H54 (cell line): ENCODE data around the gene NCAPD2.
"Not testable (repeated sequence)": the region's sequence is repeated elsewhere in the genome, so short reads cannot be mapped to it uniquely, and the experiment has no call there.

ENCODE experiments used
- DNase-seq: peaks from one replicate; pipeline ENCODE4 v3.0.0; 2011; ENCODE audit warnings: low spot score, mixed read lengths; ENCODE audit not compliant: insufficient read length
- FAIRE-seq: peaks from 3 replicates; lab custom pipeline; 2011; peaks lifted over from hg19 to GRCh38; lab: Jason Lieb, UNC
- POLR2A ChIP-seq: IDR thresholded peaks from 2 replicates; pipeline ENCODE4 v1.6.1; 2011; ENCODE audit warnings: low read depth, mild to moderate bottlenecking, low read length

The NCAPD2 gene

GRCh38 chr12:6470375-6471163 lies 23.3 kb upstream of the NCAPD2 start, which contains the start of gene VAMP1:
VAMP1 (minus strand) TSS chr12:6470677; CDS start chr12:6470531, 146 bp downstream.
- DNase-seq (peak; percentile 90), FAIRE-seq (peak; percentile 79)

GRCh38 chr12:6471989-6472360 lies 21.9 kb upstream of the NCAPD2 start:
- TF ChIP-seq POLR2A = no peak
- FAIRE-seq = no peak
- no peak for DNase-seq

More at GRCh38 chr12:6470375-6471163, 23.3 kb upstream of the NCAPD2 start, which contains the start of gene VAMP1:
- peak; percentile 100 for TF ChIP-seq POLR2A

- no peak for FAIRE-seq
- DNase-seq = no peak
- no peak for TF ChIP-seq POLR2A
These were observed 21.4 kb upstream of the NCAPD2 start for GRCh38 chr12:6472491-6472890.

- FAIRE-seq, DNase-seq: not testable (repeated sequence)
These were observed 18.5 kb upstream of the NCAPD2 start for GRCh38 chr12:6475233-6475975.

- TF ChIP-seq POLR2A = no peak
- no peak for FAIRE-seq
- DNase-seq = no peak
These were observed 17.4 kb upstream of the NCAPD2 start for GRCh38 chr12:6476489-6476888.

- not testable (repeated sequence) for DNase-seq, FAIRE-seq
These were observed 16.1 kb upstream of the NCAPD2 start for GRCh38 chr12:6477601-6478377.

- TF ChIP-seq POLR2A = no peak
- FAIRE-seq (no peak), DNase-seq (no peak)
These were observed 15.5 kb upstream of the NCAPD2 start for GRCh38 chr12:6478416-6478815.

GRCh38 chr12:6488240-6488639 lies 5.7 kb upstream of the NCAPD2 start:
- no peak for TF ChIP-seq POLR2A
- no peak for FAIRE-seq

GRCh38 chr12:6489449-6489848 lies 4.5 kb upstream of the NCAPD2 start:
- no peak for DNase-seq
- no peak for TF ChIP-seq POLR2A
- no peak for FAIRE-seq

More at GRCh38 chr12:6488240-6488639, 5.7 kb upstream of the NCAPD2 start:
- DNase-seq = no peak

GRCh38 chr12:6490673-6491072 lies 3.2 kb upstream of the NCAPD2 start:
- not testable (repeated sequence) for FAIRE-seq, DNase-seq

- FAIRE-seq (no peak), DNase-seq (peak; percentile 83)
- TF ChIP-seq POLR2A = peak; percentile 87
These were observed 935 bp upstream of the NCAPD2 start, which contains the start of gene MRPL51 for GRCh38 chr12:6492838-6493496. MRPL51 (minus strand) TSS chr12:6493262; CDS start chr12:6493136, 126 bp downstream.

GRCh38 chr12:6494258-6494743 lies 399 bp downstream of the NCAPD2 start:
- FAIRE-seq (no peak), DNase-seq (no peak)
- TF ChIP-seq POLR2A = no peak

- no peak for DNase-seq
- TF ChIP-seq POLR2A = no peak
These were observed 1.1 kb downstream of the NCAPD2 start for GRCh38 chr12:6494968-6495367.

GRCh38 chr12:6497291-6497690 lies 3.4 kb downstream of the NCAPD2 start:
- not testable (repeated sequence) for FAIRE-seq

More at GRCh38 chr12:6494968-6495367, 1.1 kb downstream of the NCAPD2 start:
- no peak for FAIRE-seq

More at GRCh38 chr12:6497291-6497690, 3.4 kb downstream of the NCAPD2 start:
- DNase-seq = not testable (repeated sequence)
